ENCODE measurements around the gene JAKMIP1. TPM values are rescaled to one million over a fixed set of nuclear protein-coding genes. Genes with fewer than 3 reads are reported as not detected.
"Not testable (repeated sequence)": the region's sequence is repeated elsewhere in the genome, so short reads cannot be mapped to it uniquely, and the experiment has no call there.

JAKMIP1 gene
- polyA plus RNA-seq, 12 donors: 0.09 to 0.17 (median 0.14) TPM; not detected in 9

DNA sequence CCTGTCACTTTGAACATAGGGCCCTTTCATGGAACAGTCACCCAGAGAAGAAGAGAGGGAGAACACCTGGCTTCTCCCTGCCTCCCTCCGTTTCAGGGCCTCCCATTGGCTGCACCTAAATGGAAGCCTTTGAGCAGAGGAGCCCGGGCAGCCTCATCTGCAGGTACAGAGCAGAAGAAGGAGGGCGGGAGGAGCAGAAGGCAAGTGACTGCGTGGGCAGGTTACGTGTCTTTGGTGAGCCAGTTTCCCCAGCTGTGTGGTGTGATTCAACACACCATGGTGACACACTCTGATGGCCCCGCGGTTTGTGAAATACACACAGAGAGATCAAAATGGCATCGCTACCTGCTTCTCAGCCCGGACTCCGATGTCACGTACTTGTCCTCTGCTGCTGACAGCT lies 182.5 kb downstream of the JAKMIP1 start:
- DNase-seq: no peak

GRCh38 chr4:6017030-6017429 lies 183.3 kb downstream of the JAKMIP1 start:
- no peak for DNase-seq

DNA sequence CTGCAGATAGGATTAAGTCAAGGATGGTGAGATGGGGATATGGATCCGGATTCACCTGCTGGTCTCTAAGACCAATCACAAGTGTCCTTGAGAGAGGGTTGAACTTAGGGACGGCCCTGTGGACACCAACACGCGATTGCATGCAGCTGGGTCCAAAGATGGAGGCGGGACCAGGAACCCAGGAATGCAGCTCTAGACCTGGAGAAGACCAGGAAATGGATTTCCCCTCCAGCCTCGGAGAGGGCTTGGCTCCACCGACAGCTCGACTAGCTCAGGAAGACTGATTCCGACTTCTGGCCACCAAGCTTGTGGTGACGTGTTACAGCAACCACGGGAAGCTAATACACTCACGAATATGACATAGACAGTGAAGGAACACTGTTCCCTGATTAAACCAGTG lies 186.8 kb downstream of the JAKMIP1 start:
- no peak for DNase-seq

GRCh38 chr4:6012200-6012599 lies 188.1 kb downstream of the JAKMIP1 start:
- no peak for DNase-seq

DNA sequence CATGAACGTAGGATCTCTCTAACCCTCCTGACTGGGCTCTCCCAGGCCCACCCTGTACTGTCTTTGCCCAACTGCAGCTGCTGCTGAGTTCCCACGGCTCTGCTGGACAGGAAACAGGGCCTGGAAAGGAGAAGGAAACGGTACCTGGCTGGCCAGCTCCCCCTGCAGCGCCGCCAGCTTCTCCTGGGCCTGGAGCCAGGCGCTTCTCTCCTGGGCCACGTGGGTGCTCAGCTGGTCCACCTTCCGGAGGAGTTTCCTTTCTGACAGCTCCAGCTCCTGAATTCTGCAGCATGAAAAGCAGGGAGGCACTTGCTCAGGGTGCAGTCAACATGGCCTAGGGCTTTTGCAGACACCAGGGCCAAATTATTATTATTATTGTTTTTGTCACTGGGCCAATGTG lies 188.7 kb downstream of the JAKMIP1 start:
- peak; percentile 15 for DNase-seq

GRCh38 chr4:6011271-6011671 lies 189.1 kb downstream of the JAKMIP1 start:
- DNase-seq: no peak

- no peak for DNase-seq
These were observed 189.6 kb downstream of the JAKMIP1 start for GRCh38 chr4:6010789-6011188.

- DNase-seq: no peak
These were observed 190.9 kb downstream of the JAKMIP1 start for GRCh38 chr4:6009452-6009851.

DNA sequence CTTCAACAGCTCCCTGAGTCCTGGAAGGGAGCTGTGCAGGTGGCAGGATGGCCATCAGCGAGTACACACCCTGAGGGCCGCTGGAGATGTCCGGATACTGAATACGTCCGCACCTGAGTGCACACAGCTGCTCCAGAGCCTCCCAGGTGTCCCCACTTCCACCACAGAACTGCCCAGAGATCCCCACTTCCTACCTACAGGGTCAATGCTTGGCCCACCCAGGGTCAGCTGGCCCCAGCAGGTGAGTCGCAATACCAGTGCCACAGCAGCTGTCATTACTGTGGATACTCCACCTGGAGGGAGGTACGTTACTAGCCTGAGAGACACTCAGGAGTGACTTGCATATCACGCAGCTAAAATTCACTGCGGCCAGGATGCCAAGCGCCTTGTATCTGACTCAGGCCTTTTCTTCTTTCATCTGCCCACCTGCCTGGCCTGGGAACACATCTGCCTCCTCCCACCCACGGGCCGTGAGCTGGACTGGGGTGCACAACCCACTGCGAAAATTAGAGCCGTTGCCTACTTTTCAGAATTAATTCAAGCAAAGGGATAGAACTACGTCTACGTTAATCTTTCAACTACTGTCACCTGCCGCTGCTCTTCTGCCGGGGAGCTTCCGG lies 191.5 kb downstream of the JAKMIP1 start:
- DNase-seq: no peak

DNA sequence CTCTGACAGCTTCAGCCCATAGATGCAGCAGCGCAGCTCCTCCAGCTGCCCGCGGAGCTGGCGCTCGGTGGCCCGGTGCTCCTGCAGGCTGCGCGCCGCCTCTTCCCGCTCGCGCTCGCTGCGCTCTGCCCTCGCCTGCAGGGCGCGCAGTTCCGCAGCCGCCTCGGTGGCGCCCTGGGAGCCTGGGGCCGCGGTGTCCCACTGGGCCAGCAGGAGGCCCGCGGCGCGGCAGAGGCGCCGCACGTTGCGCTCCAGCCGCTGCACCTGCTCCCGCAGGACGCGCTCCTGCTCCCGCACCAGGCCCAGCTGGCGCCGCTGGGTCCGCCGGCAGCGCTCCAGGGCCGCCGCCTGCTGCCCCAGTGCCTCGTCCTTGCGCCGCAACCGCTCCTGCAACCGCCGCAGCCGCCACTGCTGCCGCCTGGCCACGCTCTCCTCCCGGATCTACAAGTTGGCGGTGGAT lies 192.2 kb downstream of the JAKMIP1 start:
- no peak for DNase-seq

GRCh38 chr4:6005175-6005574 lies 195.2 kb downstream of the JAKMIP1 start:
- no peak for DNase-seq

GRCh38 chr4:6003485-6003884 lies 196.9 kb downstream of the JAKMIP1 start:
- not testable (repeated sequence) for DNase-seq

DNA sequence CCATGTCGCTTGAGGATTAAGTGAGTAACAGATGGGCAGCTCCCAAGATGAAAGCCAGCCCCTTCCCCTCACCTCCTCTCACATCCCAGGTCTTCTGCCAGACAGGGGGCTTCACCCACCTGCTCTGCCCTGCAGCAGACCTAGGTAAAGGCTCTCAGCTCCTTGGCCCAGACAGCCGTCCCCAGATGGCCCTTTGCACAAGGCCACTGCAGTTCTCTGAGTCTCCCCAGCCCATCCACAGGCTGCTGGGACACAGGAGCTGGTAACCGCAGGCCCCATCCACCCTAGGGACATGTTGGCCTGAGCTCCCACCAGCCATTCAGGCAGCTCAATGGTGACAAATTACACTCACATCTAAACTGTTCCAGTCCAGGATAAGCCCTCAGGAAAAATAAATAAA lies 197.4 kb downstream of the JAKMIP1 start:
- DNase-seq: no peak

- DNase-seq: no peak
These were observed 197.9 kb downstream of the JAKMIP1 start for GRCh38 chr4:6002492-6002833.

DNA sequence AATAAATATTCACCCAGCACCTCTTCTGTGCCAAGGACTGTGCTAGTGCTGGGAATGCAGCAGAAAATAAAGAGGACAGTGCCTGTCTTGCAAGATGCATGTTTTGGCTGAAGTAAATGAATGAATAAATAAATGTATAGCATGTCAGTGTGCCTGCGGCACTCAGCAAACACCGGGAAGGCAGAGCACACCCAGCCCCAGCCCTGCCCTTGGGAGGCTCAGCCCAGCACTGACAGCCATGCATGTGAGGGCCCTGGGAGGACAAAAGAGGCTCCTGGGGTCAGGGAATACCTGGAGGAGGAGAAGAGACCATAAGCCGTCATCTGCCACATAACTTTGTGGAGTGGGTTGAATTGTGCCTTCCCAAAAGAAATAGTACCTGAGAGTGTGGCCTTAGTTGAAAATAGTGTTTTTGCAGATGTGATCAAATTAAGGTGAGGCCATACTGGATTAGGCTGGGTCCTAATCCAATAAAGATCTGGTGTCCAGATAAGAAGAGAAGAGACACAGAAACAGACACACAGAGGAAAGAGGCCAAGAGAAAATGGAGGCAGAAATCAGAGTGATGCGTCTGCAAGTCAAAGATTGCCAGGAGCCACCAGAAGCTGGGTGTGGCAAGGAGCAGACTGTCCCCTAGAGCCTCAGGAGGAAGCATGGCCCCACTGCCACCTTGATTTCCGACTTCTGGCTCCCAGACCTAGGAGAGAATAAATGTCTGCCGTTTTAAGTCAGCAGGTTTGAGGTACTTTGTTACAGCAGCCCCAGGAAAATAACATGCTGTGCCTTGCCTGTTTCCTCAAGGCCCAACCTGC lies 198.5 kb downstream of the JAKMIP1 start:
- no peak for DNase-seq

DNA sequence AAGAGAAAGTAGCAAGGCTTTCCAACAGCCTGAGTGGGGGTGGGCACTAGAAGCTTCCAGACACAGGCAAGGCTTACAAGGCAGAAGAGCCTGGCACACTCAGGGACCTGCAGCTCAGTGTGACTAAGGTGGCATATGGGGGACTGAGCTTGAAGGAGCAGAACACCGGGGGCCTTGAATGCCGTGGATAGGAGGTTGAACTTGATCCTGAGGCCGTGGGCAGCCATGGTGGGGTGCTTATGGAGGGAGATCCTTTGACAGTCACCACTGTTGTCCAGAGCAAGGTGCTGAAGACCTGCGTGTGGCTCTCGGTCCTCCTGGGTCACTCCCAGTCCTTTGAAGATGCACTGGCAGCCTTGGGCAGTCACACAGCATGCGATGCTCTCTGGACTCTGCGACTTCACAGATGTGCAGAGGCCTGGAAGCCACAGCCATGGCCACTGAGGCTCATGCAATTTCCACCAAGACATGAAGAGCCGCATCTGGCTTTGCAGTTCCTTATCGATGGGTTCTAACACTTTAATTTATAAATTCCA lies 200.5 kb downstream of the JAKMIP1 start:
- no peak for DNase-seq

DNA sequence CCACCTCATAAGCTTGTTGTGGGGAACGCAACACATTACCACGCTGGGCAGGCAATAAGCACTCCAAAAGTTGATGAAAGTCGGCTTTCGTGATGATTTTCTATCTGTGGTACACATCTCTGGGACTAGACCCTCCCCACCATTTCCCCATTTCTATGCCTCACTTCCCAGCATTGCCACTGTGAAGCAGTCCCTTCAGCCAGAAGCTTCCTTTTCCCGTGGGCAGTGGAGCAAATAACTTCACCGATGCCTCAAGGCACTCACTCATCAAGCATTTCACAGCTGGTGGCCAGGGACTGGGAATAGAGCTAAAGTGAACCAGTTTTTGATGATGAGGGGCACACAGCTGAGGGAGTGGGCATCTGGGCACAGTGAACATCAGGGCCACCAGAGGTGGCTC lies 201.0 kb downstream of the JAKMIP1 start:
- DNase-seq: no peak

DNA sequence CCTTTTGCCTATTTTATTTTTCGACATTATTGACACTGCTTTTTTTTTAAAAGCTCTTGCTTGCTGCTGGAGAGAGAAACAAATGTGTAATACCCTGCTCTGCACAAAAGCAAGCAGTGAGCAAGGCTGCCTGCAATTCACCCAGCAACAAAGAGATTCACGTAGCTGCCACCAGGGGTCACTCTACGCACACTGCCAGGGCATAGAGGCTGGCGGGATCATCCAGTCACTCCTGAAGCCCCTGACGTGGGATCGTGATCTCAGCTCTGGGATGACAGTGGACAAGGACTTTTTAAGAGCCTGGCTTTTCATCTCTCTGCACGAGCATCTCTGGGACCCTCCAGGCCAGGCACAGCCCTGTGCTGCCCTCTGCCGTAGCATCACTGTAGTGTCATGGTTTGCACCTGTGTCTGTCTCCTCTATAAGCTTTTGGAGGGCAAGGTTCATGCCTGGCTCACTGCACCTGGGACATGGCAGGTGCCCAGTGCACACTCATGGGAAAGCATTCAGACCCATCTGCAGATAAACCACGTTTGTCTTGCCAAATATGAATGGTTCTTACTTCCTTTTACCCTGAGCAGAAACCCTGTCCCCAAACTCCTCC lies 201.9 kb downstream of the JAKMIP1 start:
- DNase-seq: peak; percentile 64

DNA sequence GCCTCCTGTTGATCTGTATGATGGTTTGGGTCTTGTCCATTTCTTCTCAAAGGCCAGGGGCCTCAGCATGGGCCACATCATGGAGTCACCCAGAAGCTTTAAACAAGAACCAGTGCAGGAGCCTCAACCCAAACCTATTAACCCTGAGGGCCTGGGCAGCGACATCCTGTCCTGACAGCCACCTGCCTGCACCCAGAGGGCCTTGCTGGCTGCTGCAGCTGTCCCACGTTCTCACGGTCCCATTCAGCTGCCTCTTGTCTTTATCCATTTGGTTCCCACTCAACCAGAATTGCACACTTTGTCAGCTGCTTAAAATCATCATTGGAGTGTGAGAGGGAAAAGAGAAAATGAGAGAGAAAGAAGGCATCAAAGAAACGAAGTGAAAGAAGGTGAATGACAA lies 203.7 kb downstream of the JAKMIP1 start:
- DNase-seq: no peak

- DNase-seq: no peak
These were observed 204.3 kb downstream of the JAKMIP1 start for GRCh38 chr4:5995901-5996623.

DNA sequence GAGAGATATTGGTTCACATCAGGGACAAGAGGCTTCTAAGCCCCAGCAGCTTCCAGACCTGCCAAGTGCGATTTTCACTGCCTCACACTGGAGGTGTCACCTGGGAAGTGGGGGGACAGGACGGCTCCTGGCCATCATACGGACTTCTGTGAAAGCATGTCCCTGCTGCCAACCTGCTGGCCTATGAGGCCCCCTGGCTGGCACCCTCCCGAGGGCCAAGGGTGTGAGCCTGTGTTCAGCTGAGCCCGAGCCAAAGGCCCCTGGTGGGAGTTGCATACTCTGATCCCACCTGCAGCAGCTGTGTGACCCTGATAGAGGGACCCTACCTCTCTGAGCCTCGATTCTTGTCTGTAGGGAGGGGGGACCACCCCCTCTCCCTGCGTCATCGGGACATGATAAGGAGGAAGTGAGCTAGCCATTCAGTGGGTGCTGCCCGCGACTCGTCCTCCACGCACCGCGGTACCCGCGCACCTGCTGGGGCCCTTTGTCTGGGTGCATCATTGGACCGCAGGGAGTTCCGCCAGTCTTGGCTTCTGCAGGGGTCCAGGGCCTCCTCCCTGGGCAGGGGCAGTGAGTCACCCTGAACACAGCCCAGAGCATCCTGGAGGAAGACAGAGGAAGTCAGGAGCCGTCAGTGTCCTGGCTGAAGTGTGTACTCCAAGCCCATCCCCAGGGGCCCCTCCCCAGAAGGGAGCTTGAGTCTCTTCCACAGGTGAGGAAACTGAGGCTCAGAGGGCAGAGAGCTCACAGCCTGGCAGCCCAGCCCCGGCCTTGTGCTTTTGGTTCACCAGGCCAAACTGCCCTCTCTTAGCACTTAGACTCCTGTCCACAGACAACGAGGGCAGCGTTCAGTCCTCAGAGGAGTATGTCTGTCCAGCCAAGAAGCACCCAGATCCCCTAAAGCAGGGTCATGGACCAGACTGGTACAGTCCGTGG lies 206.2 kb downstream of the JAKMIP1 start:
- no peak for DNase-seq

Measured in muscle of arm (tissue), 12 donors.